GM12878 (cell line): Measurements from ENCODE around the gene TMEM132C. TPM values are rescaled to one million over a fixed set of nuclear protein-coding genes. Genes with fewer than 3 reads are reported as not detected.

Experiments used
- ATAC-seq: fragments of 200-7000 bp; cut with Tn5 transposase; 3 replicates; pipeline ENCODE4 v1.9.1; 2020; ENCODE audit warnings: mild to moderate bottlenecking, moderate library complexity
- BruUV-seq: library from RNA; stranded (reverse); fragments of 400-500 nt; replicated peaks from 2 replicates; lab custom pipeline; 2021; lab: Mats Ljungman, UMichigan
- CTCF ChIA-PET: fragments of 300-600 bp; sonication (Branson Sonifier 250); formaldehyde crosslinking; extraction: SDS; loops from one replicate; lab custom pipeline; 2021; ENCODE audit warnings: inconsistent platforms; lab: Yijun Ruan, JAX
- POLR2A ChIA-PET: fragments of 350-600 bp; formaldehyde crosslinking; extraction: SDS; loops from one replicate; lab custom pipeline; 2021; ENCODE audit warnings: inconsistent platforms; lab: Charles Lee
- RAD21 ChIA-PET: fragments of 300-600 bp; sonication (Branson Sonifier 250); formaldehyde crosslinking; loops from one replicate; lab custom pipeline; 2023; ENCODE audit warnings: antibody characterized with exemption; ENCODE audit not compliant: unreplicated experiment; lab: Charles Lee
- SMC1A ChIA-PET: fragments of 300-600 bp; sonication (Branson Sonifier 250); formaldehyde crosslinking; loops from one replicate; lab custom pipeline; 2023; ENCODE audit not compliant: unreplicated experiment, uncharacterized antibody; lab: Charles Lee
- DNase-seq: peaks from one replicate; pipeline ENCODE4 v3.0.0-alpha.2; 2011; ENCODE audit warnings: low read depth, low spot score
- FAIRE-seq: peaks from 3 replicates; lab custom pipeline; 2011; peaks lifted over from hg19 to GRCh38; lab: Jason Lieb, UNC
- H2AFZ ChIP-seq: 2 replicates; pipeline ENCODE4 v1.6.0; 2011; ENCODE audit warnings: low read depth, low read length, control low read depth; ENCODE audit not compliant: control insufficient read depth
- H3K27ac ChIP-seq: 2 replicates; pipeline ENCODE4 v1.5.1; 2011; ENCODE audit warnings: control low read depth; ENCODE audit not compliant: control insufficient read depth, insufficient read depth
- H3K27me3 ChIP-seq, 2 experiments: replicated peaks in 1 of 2; 2 replicates each; pipeline versions ENCODE4 v1.6.0 to v1.6.1; 2011; ENCODE audit warnings: low read length in 1 of 2; ENCODE audit not compliant: control insufficient read depth in 2 of 2, insufficient read depth in 2 of 2
- H3K36me3 ChIP-seq, 2 experiments: 2 replicates each; pipeline ENCODE4 v1.5.1; 2011; ENCODE audit warnings: low read length in 1 of 2; ENCODE audit not compliant: control insufficient read depth in 2 of 2, insufficient read depth in 2 of 2
- H3K4me1 ChIP-seq: 2 replicates; pipeline ENCODE4 v1.6.1; 2011; ENCODE audit warnings: mild to moderate bottlenecking, low read length, moderate library complexity, mixed read lengths; ENCODE audit not compliant: control insufficient read depth, insufficient read depth
- H3K4me2 ChIP-seq: 2 replicates; pipeline ENCODE4 v1.6.0; 2011; ENCODE audit warnings: control low read depth; ENCODE audit not compliant: control insufficient read depth, insufficient read depth
- H3K4me3 ChIP-seq: fragments of 200-600 bp; sonication (generic); 2 replicates; pipeline ENCODE4 v1.5.1; 2016
- H3K79me2 ChIP-seq: 2 replicates; pipeline ENCODE4 v1.6.0; 2011; ENCODE audit warnings: low read length; ENCODE audit not compliant: control insufficient read depth, insufficient read depth
- H3K9ac ChIP-seq: 2 replicates; pipeline ENCODE4 v1.8.0; 2011; ENCODE audit warnings: low read length, control low read depth, mixed read lengths; ENCODE audit not compliant: control insufficient read depth, insufficient read depth
- H3K9me3 ChIP-seq: replicated peaks from 3 replicates; pipeline ENCODE4 v1.5.1; 2011; ENCODE audit warnings: mild to moderate bottlenecking, low read length; ENCODE audit not compliant: control insufficient read depth, insufficient read depth
- H4K20me1 ChIP-seq: 2 replicates; pipeline ENCODE4 v1.6.0; 2011; ENCODE audit not compliant: control insufficient read depth, insufficient read depth
- FOXM1 ChIP-seq: IDR thresholded peaks from 2 replicates; pipeline ENCODE4 v1.6.1; 2012; ENCODE audit warnings: low read depth, mild to moderate bottlenecking, inconsistent platforms, low read length, moderate library complexity
- HDAC2 ChIP-seq: fragments of 200-600 bp; sonication (generic); IDR thresholded peaks from 2 replicates; pipeline ENCODE4 v1.6.1; 2017
- PAX5 ChIP-seq: IDR thresholded peaks from 2 replicates; pipeline ENCODE4 v1.6.1; 2011; ENCODE audit warnings: low read depth, low read length, borderline replicate concordance
- WGBS: methylation state at CpG from one replicate; pipeline ENCODE4 v1.1.6; 2016; ENCODE audit warnings: low lambda C conversion rate; ENCODE audit not compliant: insufficient replicate concordance, insufficient coverage; ENCODE audit errors: missing lambda C conversion rate; 5-methylcytosine and 5-hydroxymethylcytosine counted together
- in situ Hi-C: fragments of 300-500 bp; cut with MboI; formaldehyde crosslinking; loops from 9 replicates; pipeline ENCODE4 v1.14.3; 2018; ENCODE audit warnings: mixed read lengths
- intact Hi-C: fragments of 100-400 bp; cut with micrococcal nuclease; formaldehyde crosslinking; loops from one replicate; pipeline ENCODE4 v1.14.2; 2022; ENCODE audit not compliant: unreplicated experiment
- polyA plus RNA-seq, 11 experiments: library from polyadenylated mRNA; depleted of rRNA in 4 of 11; unstranded in 6 of 11; stranded (reverse) in 5 of 11; fragments of >200 nt; fragmentation: Nextera tagmentation in 4 of 11; fragmentation: Illumina TruSeq in 1 of 11; extraction: Ambion mirVana in 4 of 11; extraction: Trizol in 1 of 11; gene quantifications; 1 replicate in 1 of 11; 2 replicates in 10 of 11; pipeline versions ENCODE4 v1.2.1 to v1.2.3, GENCODE V29; 2011 to 2016; ENCODE audit warnings: inconsistent platforms in 2 of 11, missing spikeins in 2 of 11, low read depth in 1 of 11
- total RNA-seq, 4 experiments: library from RNA; depleted of rRNA in 3 of 4; stranded (reverse); fragments of >200 nt in 3 of 4; fragmentation: Illumina TruSeq in 1 of 4; extraction: Trizol in 1 of 4; gene quantifications; 2 replicates each; pipeline versions ENCODE4 v1.2.1 to v1.2.3, GENCODE V29; 2013 to 2021
- TF ChIP-seq, protein P1 (sequence below): fragments of 450-650 bp; conservative IDR thresholded peaks from 2 replicates; pipeline ENCODE4 v1.6.1; 2017; ENCODE audit warnings: mild to moderate bottlenecking, moderate library complexity
- TF ChIP-seq, protein P2 (sequence below): IDR thresholded peaks from 2 replicates; pipeline ENCODE4 v1.6.1; 2012; ENCODE audit warnings: improper control_type of control experiment, low read depth, low read length; ENCODE audit not compliant: insufficient replicate concordance

Gene TMEM132C
- total and polyA plus RNA-seq, 10 of the 15 experiments (the other 5 are each of a cell fraction or from before 2014, with no cell fraction given), result not detected

GRCh38 chr12:128592220-128592744 is 325.3 kb downstream of the TMEM132C start:
- SMC1A ChIA-PET, result no interaction called here
- TF ChIP-seq PAX5, result no peak
- TF ChIP-seq HDAC2, result no peak
- no peak for TF ChIP-seq FOXM1
- TF ChIP-seq, protein P1, sequence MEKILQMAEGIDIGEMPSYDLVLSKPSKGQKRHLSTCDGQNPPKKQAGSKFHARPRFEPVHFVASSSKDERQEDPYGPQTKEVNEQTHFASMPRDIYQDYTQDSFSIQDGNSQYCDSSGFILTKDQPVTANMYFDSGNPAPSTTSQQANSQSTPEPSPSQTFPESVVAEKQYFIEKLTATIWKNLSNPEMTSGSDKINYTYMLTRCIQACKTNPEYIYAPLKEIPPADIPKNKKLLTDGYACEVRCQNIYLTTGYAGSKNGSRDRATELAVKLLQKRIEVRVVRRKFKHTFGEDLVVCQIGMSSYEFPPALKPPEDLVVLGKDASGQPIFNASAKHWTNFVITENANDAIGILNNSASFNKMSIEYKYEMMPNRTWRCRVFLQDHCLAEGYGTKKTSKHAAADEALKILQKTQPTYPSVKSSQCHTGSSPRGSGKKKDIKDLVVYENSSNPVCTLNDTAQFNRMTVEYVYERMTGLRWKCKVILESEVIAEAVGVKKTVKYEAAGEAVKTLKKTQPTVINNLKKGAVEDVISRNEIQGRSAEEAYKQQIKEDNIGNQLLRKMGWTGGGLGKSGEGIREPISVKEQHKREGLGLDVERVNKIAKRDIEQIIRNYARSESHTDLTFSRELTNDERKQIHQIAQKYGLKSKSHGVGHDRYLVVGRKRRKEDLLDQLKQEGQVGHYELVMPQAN, result no peak
- TF ChIP-seq, protein P2, sequence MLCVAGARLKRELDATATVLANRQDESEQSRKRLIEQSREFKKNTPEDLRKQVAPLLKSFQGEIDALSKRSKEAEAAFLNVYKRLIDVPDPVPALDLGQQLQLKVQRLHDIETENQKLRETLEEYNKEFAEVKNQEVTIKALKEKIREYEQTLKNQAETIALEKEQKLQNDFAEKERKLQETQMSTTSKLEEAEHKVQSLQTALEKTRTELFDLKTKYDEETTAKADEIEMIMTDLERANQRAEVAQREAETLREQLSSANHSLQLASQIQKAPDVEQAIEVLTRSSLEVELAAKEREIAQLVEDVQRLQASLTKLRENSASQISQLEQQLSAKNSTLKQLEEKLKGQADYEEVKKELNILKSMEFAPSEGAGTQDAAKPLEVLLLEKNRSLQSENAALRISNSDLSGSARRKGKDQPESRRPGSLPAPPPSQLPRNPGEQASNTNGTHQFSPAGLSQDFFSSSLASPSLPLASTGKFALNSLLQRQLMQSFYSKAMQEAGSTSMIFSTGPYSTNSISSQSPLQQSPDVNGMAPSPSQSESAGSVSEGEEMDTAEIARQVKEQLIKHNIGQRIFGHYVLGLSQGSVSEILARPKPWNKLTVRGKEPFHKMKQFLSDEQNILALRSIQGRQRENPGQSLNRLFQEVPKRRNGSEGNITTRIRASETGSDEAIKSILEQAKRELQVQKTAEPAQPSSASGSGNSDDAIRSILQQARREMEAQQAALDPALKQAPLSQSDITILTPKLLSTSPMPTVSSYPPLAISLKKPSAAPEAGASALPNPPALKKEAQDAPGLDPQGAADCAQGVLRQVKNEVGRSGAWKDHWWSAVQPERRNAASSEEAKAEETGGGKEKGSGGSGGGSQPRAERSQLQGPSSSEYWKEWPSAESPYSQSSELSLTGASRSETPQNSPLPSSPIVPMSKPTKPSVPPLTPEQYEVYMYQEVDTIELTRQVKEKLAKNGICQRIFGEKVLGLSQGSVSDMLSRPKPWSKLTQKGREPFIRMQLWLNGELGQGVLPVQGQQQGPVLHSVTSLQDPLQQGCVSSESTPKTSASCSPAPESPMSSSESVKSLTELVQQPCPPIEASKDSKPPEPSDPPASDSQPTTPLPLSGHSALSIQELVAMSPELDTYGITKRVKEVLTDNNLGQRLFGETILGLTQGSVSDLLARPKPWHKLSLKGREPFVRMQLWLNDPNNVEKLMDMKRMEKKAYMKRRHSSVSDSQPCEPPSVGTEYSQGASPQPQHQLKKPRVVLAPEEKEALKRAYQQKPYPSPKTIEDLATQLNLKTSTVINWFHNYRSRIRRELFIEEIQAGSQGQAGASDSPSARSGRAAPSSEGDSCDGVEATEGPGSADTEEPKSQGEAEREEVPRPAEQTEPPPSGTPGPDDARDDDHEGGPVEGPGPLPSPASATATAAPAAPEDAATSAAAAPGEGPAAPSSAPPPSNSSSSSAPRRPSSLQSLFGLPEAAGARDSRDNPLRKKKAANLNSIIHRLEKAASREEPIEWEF, result no peak
- H3K4me3 ChIP-seq, result no peak overlapping the region
- no peak overlapping the region for H3K9ac ChIP-seq
- DNase-seq (no peak), FAIRE-seq (no peak), ATAC-seq (no peak)
- no peaks in the 10 kb centered on the region for H4K20me1 ChIP-seq
- no peaks in the 10 kb centered on the region for H3K79me2 ChIP-seq
- no TSS peak for BruUV-seq
- no peak overlapping the region for H3K4me2 ChIP-seq
- H3K4me1 ChIP-seq, result no peaks in the 10 kb centered on the region
- H2AFZ ChIP-seq, result no peak overlapping the region
- H3K36me3 ChIP-seq, result no peaks in the 10 kb centered on the region
- in situ Hi-C loops, result no loop called here
- intact Hi-C loops, result no loop called here
- CTCF ChIA-PET, result no interaction called here
- H3K27me3 ChIP-seq, result no peaks in the 10 kb centered on the region; a peak in 1 of 4 replicates
- no peak overlapping the region for H3K27ac ChIP-seq
- WGBS, result 6% methylated on average over 6 of the region's 6 CpGs
- RAD21 ChIA-PET, result no interaction called here
- no peaks in the 10 kb centered on the region for H3K9me3 ChIP-seq
- POLR2A ChIA-PET, result no interaction called here
